GM19397 (cell line): Measurements from ENCODE around the gene MAP2K3.
"Not testable (repeated sequence)": the region's sequence is repeated elsewhere in the genome, so short reads cannot be mapped to it uniquely, and the experiment has no call there.

Experiments used
- ATAC-seq: cut with Tn5 transposase; IDR thresholded peaks from one replicate; pipeline ENCODE4 v1.9.1; 2021; ENCODE audit warnings: mild to moderate bottlenecking, moderate library complexity; ENCODE audit not compliant: unreplicated experiment

MAP2K3 gene

DNA sequence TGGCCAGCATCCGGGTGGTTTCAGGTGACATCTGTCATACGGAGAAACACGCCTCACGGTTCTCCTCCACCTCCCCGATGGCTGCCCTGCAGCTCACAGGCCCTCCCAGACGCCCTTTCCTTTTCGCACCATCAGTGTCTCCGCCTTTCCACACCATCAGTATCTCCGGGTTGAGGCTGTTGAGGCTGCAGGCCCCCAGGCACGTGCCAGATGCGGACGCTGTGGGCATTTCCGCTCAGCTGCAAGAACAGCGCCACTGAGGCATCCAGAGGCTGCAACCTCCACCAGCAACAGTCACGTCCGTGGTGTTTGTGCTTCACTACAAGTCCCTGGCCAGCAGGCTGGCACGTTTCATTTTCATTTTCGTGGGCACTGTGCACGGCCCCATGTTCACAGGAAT lies 66.0 kb downstream of the MAP2K3 start:
- not testable (repeated sequence) for ATAC-seq

DNA sequence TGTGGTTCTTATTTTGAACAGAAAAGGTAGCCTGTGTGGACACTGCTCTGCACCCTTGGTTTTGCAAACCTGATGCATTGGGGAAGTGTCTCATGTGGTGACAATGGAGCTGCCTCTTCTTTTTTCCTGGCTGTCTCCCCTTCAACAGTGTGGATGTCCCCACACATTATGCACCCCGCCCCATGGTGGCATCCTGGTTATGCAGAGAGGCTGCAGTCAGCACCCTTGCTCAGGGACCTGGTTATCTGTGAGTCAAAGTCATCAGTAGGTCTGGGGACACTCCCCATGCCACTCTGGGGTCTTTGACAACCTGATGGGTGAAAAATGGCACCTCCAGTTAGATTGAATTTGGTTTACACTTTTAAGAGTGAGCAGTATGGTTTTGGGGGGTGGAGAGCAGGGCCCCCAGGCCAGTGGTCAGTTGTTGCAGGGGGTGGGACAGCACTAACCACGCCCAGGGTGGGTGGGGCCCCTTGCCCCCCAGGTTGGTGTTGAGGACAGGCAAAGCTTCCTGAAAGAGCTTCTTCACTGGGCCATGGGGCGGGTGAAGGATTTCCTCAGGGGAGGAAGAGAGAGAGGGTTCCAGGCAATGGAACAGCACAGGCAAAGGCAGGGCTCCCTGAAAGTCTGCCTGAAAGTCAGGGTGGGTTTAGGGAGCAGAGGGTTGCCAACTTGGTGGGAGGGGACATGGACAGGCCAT lies 67.0 kb downstream of the MAP2K3 start:
- ATAC-seq = no peak

DNA sequence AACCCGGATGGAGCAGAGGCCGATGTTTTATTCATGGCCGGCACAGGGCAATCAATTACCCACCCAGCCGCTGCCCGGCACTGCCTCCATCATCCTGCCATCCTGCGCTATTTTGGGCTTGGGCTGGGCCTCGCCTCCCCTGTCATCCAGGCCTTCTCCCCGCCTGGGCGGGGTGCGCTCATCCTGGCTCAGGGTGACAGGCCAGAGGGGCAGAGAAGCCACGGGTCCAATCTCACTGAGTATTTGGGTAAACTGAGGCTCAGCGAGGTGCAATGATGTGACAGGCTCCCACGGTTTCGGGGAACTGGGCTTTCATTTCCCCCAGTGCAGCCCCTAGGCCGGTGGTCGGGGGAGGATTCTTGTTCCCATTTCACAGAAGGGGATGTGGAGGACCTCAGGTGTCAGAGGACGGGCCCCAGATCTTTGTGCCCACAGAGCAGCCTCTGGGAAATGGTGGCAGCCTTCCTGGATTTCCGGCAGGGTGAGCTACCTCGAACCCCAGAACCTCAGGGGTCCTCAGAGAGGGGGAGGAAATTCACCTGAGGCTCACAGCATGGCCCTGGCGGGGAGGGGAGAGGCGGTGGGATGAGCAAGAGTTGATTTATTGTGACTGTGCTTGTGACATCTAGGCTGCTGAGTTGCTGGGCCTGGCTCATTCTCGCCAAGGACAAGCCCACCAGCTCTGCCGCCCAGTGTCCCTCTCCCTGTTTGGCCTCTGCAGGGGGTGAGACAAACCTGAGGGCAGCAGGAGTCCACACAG lies 67.9 kb downstream of the MAP2K3 start:
- ATAC-seq = no peak

DNA sequence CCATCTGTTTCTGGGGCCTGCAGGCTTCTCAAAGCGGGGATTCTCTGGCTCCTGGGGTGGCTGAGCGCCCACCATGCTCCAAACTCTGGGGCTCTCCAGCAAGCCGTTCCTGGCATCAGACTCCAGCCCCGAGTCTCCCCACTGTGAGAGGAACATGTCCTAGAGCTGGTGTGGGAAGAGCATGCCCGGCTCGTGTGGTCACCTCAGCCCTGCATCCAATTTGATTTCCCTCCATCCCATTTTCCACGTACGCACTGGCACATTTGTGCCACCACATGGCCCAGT lies 68.4 kb downstream of the MAP2K3 start:
- no peak for ATAC-seq

DNA sequence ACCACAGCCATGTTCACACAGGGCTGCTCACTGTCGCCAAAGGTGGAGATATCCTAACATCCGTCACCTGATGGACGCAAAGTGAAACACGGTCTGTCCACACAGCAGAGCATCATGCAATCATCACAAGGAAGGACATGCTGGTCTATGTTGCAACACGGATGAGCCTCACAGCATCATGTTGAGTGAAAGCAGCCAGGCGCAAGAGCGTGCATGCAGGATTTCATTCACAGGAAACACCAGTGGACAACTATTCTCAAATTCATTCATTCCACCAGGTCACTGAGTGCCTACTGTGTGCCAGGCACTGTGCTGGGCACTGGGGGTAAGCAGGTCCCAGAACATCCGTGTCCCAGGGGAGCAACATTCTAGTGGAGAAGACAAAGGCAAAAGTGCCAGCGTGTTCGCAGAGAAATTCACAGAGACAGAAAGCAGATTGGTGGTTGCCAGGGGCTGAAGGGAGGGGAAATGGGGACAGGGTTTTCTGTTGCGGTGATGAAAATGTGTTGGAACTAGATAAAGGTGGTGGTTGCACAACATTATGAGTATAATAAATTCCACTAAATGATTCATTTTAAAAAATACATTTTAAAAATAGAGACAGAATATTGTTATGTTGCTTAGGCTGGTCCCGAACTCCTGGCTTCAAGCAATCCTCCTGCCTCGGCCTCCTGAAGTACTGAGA lies 69.0 kb downstream of the MAP2K3 start:
- no peak for ATAC-seq

DNA sequence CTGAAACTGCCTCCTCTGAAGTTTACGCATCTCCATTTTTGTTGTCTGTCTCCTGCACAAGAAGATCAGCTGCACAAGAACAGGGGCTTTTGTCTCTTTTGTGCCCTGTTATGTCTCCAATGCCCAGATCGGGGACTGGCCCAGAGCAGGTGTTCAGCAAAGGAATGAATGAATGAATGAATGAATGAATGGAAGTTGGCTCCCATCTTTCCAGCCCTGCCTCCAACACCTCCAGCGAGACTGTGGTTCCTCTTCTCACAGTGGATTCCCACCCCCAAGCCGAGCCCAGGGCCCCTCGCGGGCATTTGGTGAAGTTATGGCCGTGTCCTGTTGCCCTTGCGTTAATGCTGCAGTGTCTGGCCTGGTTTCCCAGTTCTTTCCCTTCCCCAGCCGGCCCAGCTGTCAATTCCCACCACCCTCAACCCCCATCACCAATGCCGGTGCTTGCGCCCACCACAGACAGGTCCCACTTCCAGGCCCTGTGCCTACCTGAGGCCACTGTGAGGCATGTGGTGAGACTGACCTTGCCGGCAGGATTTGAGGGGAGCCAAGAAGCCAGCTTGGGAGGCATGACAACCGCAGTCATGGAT lies 70.4 kb downstream of the MAP2K3 start:
- ATAC-seq = no peak

DNA sequence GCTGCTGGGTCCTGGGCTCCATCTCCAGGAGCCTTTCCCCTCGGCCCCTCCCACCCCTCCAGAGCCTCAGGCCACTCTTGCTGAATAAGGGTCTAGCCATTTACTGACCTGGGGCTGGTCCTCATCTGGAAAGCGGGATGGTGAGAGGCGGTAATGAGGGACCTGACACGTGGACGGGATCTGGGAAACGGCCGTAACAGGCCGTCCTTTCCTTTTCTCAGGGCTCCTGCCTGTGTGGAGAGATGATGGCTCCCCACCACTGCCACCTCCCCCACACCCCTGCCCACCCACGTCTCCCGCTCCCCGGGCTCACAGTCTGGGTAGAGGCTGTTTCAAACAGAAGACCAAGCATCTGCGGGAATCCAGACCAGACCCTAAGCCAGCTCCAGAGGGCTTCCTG lies 71.1 kb downstream of the MAP2K3 start:
- no peak for ATAC-seq

DNA sequence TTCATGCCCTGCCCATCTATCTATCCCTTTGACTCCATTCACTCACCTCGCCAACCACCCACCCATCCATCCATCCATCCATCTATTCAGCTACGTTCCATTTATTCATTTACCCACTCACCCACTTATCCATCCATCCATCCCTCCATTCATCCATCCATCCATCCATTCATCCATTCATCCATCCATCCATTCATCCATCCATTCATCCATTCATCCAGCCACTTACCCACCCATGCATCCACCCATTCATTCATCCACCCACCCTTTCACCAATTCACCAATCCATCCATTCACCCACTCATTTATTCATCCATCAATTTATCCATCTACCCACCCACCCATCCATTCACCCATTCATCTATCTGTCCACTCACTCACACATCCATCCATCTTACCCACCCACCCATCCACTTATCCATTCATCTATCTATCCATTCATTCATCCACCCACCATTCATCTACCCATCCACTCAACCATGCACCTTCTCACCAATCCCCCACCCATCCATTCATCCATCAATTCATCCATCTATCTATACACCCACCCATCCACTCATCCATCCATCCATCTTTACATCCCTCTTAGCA lies 72.1 kb downstream of the MAP2K3 start:
- no peak for ATAC-seq

DNA sequence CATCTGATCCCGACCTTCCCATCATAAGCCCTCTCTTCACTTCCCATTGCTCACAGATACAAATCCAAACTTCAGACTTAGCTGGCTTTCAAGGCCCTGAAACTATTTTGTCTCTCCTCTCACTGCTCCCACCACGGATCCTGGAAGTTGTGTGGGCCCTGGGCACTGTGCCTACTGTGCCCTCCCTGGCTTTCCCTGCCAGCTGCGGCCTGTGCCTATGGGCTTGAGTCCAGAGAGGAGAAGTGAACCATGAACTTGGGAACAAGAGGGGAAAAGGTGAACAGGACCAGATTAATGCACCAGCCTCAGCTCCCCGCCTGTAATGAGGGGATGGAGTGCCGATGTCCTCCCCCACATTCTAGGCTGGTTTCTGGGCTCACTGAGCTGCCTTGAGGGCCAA lies 72.8 kb downstream of the MAP2K3 start:
- no peak for ATAC-seq

DNA sequence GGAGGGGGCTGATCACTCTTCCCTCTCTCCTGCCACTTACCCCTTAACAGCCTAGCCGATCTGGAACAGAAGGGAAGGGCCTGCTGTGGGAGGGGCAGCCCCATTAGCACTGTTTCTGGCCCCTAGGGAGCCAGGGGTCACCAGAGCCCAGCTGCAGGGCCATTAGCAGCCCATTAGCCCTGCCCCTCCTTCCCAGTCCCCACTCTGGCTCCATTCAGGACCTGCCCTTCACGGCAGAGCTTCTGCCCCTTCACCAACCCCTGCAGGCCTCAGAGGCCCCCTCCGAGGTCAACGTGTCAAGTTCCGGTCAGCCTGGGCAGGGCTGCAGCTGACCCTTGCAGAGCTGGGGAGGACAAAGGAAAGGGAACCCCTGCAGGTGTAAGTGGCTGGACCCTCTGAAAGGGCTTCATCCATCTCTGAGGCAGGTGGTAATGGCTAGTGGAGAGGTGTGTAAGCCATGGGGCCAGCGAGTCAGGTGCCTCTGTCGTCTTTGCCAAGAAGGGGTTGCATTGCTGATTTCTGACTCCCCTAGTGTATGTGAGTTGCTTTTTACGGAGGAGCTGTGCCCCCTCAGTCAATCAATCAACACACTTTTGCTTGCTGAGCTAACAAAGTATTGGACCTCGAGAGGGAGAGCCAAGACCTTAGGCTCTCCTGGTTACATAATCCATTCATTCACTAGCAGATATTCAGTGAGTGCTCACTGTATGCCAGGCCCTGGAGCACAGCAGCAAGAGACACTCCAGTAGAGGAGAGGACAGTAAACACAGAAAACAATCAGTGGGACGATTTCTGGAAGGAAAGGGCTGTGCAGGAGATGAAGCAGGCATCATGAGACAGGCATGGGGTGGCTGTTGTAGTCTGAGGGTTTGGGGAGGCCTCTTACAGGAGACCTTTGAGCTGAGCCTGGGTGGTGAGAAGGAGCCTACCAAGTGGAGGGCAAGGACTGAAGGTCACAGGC lies 73.5 kb downstream of the MAP2K3 start:
- no peak for ATAC-seq

DNA sequence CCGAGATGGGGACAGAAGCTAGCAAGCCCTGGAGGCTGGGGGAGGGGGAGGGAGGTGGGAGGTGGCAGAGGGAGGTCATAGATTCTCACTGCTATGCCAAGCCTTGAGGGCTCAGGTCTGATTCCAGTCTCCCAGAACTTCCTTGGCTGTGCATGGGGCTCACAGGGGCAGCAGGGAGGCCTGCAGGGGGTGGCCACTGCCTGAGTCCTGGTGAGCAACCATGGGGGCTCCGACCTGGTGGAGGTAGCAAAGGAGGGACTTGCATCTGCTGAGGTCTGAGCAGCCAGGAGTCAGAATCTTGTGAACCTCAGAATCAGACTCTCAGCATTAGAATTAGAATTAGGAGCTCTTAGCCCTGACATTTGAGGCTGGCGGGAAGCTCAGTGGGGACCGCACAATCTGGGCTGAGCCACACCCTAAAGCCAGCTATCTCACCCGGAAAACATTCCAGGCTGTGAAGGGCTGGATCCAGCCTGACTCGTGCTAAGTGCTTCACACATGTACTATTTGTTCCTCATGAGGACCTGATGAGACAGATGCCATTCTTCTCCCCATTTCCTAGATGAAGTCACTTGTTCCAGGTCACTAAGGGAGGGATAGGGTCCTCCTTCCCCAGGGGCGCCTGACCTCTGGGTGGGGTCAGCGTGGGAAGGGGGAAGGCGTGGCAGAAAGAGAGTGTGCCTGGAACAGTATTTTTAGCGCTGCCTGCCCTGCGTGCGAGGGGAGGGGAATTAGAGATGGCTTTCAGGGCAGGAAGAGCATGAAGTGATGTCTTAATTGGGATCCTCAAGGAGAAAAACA lies 74.4 kb downstream of the MAP2K3 start:
- no peak for ATAC-seq

DNA sequence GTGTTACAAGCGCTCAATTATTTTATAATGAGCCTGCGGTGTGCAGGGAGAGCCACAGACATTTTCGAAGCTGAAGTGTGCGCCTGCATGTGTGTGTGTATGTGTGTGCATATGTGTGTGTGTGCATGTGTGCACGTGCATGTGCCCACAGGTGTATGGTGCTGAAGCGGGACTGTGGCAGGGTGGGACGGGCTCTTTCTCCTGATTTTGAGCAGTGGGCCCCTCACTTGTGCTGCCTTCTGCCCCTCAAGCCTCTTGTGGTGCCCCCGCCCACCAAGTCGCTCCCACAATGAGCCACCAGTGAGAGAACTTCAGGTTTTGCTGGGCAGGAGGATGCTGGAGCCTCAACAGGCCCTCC lies 75.0 kb downstream of the MAP2K3 start:
- ATAC-seq = no peak

DNA sequence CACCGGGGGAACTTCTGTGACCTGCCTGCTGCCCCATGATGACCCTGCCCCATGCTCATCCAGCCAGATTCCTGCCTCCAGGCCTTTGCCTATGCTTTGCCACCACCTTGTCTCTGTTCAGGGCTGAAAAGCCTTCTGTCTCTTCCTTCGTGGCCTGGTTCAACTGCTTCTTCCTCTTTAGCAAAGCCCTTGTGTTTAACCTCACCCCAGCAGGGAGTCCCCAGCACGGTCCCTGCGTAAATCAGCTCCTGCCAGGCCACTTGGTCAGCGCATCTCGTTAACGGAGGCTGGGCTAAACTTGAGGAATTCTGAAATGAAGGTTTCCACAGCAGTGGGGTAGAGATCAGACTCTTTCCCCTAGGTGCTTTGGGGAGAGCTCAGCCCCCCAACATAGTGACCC lies 75.5 kb downstream of the MAP2K3 start:
- no peak for ATAC-seq

DNA sequence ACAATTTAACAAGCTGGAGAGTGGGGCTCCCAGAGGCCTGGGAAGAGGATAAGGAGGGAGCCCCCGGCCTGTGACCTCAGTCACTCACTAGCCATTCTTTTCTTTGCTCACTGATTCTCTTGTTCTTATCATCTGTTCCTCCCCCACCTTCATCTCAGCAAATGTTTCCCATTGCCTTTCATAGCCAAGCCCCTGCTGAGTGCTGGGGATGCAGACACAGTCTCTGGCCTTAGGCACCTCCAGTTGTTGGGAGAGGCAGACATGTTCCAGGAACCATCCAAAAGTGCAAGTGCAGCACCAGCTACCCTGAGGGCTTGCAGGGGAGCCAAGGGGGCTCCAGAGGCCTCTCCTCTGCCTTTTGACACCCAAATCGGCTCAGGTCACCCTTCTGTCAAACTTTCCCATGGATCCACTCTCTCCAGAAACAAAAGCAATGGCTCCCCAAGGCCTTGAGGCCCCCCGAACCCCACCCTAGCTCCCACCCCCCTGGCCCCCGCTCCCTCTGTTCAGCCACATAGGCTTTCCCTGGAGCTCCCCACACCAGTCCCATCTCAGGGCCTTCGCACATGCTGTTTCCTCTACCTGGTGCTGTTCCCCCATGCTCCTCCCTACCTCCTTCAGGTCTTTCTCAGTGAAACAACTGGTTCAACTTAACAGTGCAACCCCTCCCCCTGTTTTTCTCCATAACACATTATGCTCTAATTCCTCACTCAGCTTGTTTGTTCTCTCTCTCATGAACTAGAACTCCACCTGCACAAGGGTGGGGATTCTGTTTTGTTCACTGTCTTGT lies 76.7 kb downstream of the MAP2K3 start:
- no peak for ATAC-seq

DNA sequence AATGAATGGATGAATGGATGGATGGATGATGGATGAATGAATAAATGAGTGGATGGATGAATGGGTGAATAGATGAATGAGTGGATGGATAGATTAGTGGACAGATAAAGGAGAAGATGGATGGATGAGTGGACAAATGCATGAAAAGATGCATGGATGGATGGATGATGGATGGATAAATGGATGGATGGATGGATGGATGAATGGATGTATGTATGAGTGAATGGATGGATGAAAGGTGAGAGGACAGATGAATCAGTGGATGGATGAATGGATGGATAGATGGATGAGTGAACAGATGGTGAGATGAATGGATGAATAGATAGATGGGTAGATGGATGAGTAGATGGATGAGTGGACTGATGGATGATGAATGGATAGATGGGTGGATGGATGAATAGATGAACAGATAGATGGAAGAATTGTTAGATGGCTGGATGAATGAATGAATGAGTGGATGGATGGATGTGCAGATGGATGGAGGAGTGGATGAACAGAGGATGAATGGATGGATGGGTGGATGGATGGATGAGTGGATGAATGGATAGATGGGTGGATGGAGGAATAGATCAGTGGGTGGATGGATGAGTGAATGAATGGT lies 77.9 kb downstream of the MAP2K3 start:
- ATAC-seq = no peak

DNA sequence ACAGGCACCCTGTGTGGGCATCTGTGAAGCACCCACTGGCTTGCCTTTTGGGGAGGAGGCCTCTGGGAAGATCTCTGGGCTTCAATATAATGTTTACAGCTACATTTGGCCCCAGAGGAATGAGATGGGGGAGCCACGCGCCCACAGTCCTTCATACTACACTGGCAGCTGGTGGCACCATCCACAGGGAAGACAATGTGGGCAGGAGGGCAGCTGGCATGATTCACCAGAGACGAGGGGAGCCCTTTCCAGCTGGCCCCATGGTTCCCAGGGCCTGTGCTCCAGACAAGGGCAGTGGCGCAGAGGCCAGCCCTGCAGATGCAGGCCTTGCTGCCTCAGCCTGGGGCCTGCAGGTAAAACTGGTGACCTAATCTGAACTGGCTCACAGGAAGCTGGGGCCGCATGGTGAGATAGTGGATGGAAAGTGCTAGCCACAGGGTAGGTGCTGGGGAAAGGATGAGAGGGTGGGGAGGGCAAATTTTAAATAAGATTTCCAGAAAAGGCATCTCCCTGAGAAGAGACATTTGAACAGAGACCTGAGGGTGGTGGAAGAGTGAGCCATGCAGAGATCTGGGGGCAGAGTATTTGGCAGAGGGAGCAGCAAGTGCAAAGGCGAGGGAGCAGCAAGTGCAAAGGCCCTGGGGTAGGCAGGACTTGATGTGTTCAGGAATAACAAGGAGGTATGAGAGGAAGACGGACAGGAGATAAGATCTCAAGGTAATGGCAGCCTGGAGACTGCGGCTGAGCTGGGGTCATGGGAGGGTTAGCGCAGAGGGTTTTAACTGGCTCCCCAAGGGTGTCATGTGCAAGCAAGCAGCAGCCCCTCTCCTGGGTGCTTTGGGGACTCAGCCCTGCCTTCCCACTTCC lies 79.5 kb downstream of the MAP2K3 start:
- ATAC-seq = no peak
